ENCODE measurements around the gene TMEM169. TPM values are rescaled to one million over a fixed set of nuclear protein-coding genes. Genes with fewer than 3 reads are reported as not detected.
A peak's percentile ranks its signal among the peaks of the same experiment; 100 is the strongest.

Gene TMEM169
- total RNA-seq, 3 donors from 2014 or later, result 0.29 to 0.76 (median 0.39) TPM

- no peak for DNase-seq
- H3K4me3 ChIP-seq, result no peak overlapping the region
- no peak for ATAC-seq
- intact Hi-C loops (cut with DNase I, micrococcal nuclease), result no loop called here
- H3K4me1 ChIP-seq (ENCODE audit: low read depth), result peaks cover 11% of the 10 kb centered on the region
- H3K9me3 ChIP-seq, result no peaks in the 10 kb centered on the region
- TF ChIP-seq, protein P1, sequence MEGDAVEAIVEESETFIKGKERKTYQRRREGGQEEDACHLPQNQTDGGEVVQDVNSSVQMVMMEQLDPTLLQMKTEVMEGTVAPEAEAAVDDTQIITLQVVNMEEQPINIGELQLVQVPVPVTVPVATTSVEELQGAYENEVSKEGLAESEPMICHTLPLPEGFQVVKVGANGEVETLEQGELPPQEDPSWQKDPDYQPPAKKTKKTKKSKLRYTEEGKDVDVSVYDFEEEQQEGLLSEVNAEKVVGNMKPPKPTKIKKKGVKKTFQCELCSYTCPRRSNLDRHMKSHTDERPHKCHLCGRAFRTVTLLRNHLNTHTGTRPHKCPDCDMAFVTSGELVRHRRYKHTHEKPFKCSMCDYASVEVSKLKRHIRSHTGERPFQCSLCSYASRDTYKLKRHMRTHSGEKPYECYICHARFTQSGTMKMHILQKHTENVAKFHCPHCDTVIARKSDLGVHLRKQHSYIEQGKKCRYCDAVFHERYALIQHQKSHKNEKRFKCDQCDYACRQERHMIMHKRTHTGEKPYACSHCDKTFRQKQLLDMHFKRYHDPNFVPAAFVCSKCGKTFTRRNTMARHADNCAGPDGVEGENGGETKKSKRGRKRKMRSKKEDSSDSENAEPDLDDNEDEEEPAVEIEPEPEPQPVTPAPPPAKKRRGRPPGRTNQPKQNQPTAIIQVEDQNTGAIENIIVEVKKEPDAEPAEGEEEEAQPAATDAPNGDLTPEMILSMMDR (IDR thresholded peaks at IDR 0.05), result no peak
- peaks cover 4% of the 10 kb centered on the region for H3K36me3 ChIP-seq (ENCODE audit: low read depth)
These were observed 25.6 kb downstream of the TMEM169 start for GRCh38 chr2:216107320-216107719.

DNA sequence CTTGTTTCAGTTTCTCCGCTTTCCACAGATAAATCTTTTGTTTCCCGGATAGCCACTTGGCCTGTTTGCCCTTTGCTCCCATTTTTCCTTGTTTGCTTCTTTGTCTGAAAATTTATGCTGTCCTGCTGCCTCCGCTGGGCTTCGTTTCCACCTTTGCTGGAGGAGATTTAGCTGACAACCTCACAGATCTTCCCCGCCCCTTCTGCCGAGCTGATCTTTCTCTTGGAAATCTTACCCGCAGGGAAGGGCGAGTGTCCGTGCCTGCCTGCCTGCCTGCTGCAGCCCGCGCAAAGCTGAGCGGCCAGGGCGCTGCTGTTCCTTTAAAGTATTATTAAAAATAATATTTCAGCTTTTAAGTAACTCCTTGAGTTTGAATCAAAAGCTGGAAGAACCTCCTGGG lies 26.0 kb downstream of the TMEM169 start:
- TF ChIP-seq, protein P1 (IDR thresholded peaks at IDR 0.05), result no peak
- Histone ChIP-seq H3K4me1 (ENCODE audit: low read depth) (peaks cover 11% of the 10 kb centered on the region), H3K4me3 (no peak overlapping the region), H3K9me3 (no peaks in the 10 kb centered on the region), H3K36me3 (ENCODE audit: low read depth) (peaks cover 4% of the 10 kb centered on the region)
- intact Hi-C loops (cut with DNase I, micrococcal nuclease), result no loop called here
- DNase-seq (no peak), ATAC-seq (no peak)

GRCh38 chr2:216108310-216108966 lies 26.7 kb downstream of the TMEM169 start:
- DNase-seq (no peak), ATAC-seq (no peak)
- peaks cover 4% of the 10 kb centered on the region for H3K36me3 ChIP-seq (ENCODE audit: low read depth)
- peaks cover 11% of the 10 kb centered on the region for H3K4me1 ChIP-seq (ENCODE audit: low read depth)
- H3K9me3 ChIP-seq, result no peaks in the 10 kb centered on the region
- H3K4me3 ChIP-seq, result peak overlapping the region; percentile 80
- intact Hi-C loops (cut with DNase I, micrococcal nuclease), result no loop called here
- TF ChIP-seq, protein P1 (IDR thresholded peaks at IDR 0.05), result no peak

- TF ChIP-seq, protein P1 (IDR thresholded peaks at IDR 0.05), result no peak
- H3K4me1 ChIP-seq (ENCODE audit: low read depth), result peaks cover 14% of the 10 kb centered on the region
- no peaks in the 10 kb centered on the region for H3K9me3 ChIP-seq
- ATAC-seq (peak; percentile 99), DNase-seq (peak; percentile 98)
- H3K4me3 ChIP-seq, result peak within 1 kb of the TSS; percentile 80
- H3K36me3 ChIP-seq (ENCODE audit: low read depth), result peaks cover 4% of the 10 kb centered on the region
- intact Hi-C loops (cut with DNase I, micrococcal nuclease), result no loop called here
These were observed 27.5 kb downstream of the TMEM169 start, which contains the start of gene XRCC5 for GRCh38 chr2:216108967-216109921. Gene XRCC5, plus strand, starts transcription at chr2:216109348. Its CDS starts 89 bp downstream, at chr2:216109437.

GRCh38 chr2:216109962-216110614 lies 28.4 kb downstream of the TMEM169 start:
- Histone ChIP-seq H3K9me3 (no peaks in the 10 kb centered on the region), H3K4me1 (ENCODE audit: low read depth) (peaks cover 14% of the 10 kb centered on the region), H3K4me3 (peak overlapping the region; percentile 80), H3K36me3 (ENCODE audit: low read depth) (peaks cover 4% of the 10 kb centered on the region)
- TF ChIP-seq, protein P1 (IDR thresholded peaks at IDR 0.05), result no peak
- intact Hi-C loops (cut with DNase I, micrococcal nuclease), result no loop called here
- DNase-seq (no peak), ATAC-seq (no peak)

All from mucosa of descending colon (tissue), 3 donors.